COLO668 (cell line): ENCODE measurements around the gene OR10A5.
"Not testable (repeated sequence)": the region's sequence is repeated elsewhere in the genome, so short reads cannot be mapped to it uniquely, and the experiment has no call there.

Experiments
- DNase-seq: peaks from one replicate; lab custom pipeline; 2025; ENCODE audit not compliant: unreplicated experiment; lab: John Stamatoyannopoulos, UW

The OR10A5 gene

DNA sequence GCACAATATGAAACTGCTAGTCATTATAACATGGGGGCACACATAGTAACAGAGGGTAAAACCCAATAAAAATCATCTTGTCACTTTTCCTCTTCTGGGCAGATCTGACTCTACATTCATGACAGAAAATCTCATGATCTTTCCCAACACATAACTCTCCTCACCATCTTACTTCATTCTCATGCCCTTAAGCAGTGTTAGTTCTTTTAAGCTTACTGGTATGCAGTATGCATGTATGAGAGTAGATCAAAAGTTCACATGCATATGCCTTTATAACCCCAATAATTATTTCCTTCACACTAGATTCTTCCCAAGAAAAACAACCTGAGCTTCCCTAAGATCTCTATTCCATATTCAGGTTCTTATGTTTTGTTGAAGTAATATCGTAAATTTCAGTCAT is 25.8 kb downstream of the OR10A5 start:
- no peak for DNase-seq

DNA sequence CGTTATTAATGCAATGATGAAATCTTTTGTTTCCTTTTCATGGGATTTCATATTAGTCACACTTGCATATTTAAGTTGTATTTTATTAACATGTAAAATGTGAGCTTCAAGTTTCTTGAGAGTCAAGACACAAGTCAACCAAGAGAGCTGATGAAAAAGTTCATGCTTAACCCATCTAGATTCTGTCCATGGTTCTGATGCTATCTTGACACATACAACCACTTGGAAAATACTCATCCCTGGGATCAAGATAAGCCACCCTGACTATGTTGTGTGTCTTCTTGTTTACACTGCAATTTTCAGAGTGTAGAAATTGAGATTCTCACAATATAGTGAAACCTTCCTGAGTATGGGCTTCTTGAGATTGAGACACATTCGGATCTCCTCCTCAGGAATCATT is 30.3 kb downstream of the OR10A5 start:
- DNase-seq: no peak

DNA sequence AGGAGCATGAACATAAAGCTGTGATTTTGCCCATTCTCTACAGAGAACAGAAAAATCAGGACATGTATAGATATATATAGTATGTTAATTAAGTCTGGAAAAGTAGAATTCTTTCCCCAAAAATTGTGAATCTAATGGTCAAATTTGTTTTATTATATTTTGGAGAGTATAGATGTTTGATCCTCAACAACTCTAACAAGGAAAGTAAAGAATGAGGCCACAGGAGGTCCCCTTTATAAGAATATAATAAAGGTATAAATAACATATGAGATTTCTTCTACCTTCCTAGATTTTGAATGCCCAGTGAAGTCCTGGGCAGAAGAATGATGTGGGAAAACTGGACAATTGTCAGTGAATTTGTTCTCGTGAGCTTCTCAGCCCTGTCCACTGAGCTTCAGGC is 30.8 kb downstream of the OR10A5 start, which contains the start of gene OR10A4:
TSS of gene OR10A4 (plus strand) at position 301 of the 400 bp plus-strand sequence. CDS start at position 324, 23 bp downstream.
- DNase-seq: no peak

- DNase-seq: no peak
Observed at GRCh38 chr11:6876914-6877313, 31.4 kb downstream of the OR10A5 start.

- DNase-seq: no peak
Observed at GRCh38 chr11:6882751-6883150, 37.3 kb downstream of the OR10A5 start.

DNA sequence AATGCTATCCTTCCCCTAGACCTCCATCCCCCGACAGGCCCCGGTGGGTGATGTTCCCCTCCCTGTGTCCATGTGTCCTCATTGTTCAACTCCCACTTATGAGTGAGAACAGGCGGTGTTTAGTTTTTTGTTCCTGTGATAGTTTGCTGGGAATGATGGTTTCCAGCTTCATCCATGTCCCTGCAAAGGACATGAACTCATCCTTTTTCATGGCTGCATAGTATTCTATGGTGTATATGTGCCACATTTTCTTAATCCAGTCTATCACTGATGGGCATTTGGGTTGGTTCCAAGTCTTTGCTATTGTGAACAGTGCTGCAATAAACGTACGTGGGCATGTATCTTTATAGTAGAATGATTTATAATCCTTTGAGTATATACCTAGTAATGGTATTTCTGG is 42.2 kb downstream of the OR10A5 start:
- not testable (repeated sequence) for DNase-seq

GRCh38 chr11:6888830-6889229 is 43.3 kb downstream of the OR10A5 start:
- no peak for DNase-seq

GRCh38 chr11:6889835-6890234 is 44.4 kb downstream of the OR10A5 start:
- DNase-seq: no peak

GRCh38 chr11:6892400-6892799 is 46.9 kb downstream of the OR10A5 start, which contains the start of gene OR2D2:
TSS of gene OR2D2 (minus strand) at chr11:6892500. CDS start at chr11:6892500, 0 bp downstream.
- no peak for DNase-seq

DNA sequence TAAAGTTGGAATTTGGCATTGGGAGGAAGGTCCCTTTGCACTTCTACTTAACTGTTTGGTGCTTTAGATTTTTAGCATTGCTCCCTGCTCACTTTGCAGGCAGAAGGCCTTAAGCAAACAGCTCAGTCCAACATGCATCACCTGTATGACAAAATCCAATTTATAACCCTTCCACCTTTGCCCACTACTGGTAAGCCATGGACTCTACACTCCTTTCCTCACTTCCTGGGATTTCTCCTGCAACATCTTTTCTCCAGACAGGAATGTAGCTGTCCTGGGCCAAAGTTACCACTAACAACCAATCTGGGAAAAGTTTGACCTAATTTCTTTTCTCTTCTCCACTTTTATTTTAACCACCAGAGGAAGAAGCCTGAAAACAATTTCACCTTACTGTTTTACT is 48.6 kb downstream of the OR10A5 start:
- no peak for DNase-seq

DNA sequence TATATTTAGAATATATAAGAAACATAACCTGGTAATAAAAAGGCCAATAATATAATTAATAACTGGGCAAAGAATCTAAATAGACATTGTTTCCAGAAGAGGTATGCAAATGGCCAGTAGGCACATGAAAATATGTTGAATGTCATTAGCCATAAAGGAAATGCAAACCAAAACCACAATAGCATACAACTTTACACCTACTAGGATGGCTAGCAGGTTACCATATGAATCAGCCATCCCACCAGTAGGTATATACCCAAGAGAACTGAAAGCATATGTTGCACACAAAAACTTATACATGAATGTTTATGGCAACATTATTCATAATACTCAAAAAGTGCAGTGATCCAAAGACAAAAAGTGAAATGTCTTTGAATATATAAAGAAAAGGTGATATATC is 49.5 kb downstream of the OR10A5 start:
- DNase-seq: no peak
